Measurements from ENCODE around the gene BRPF3.

Gene BRPF3

GRCh38 chr6:36272234-36272633 lies 75.7 kb downstream of the BRPF3 start:
- DNase-seq: no peak

GRCh38 chr6:36273067-36273466 lies 76.5 kb downstream of the BRPF3 start:
- DNase-seq: no peak

GRCh38 chr6:36273802-36274514 lies 77.4 kb downstream of the BRPF3 start:
- no peak for DNase-seq

- DNase-seq: no peak
Measured at GRCh38 chr6:36276581-36277536, 80.3 kb downstream of the BRPF3 start.

GRCh38 chr6:36277946-36278470 lies 81.5 kb downstream of the BRPF3 start:
- DNase-seq: no peak

- no peak for DNase-seq
Measured at GRCh38 chr6:36280467-36280866, 83.9 kb downstream of the BRPF3 start.

GRCh38 chr6:36280983-36281382 lies 84.4 kb downstream of the BRPF3 start:
- DNase-seq: no peak
